RCC 7860 (cell line): ENCODE data around the gene RDX.
"Not testable (repeated sequence)": the region's sequence is repeated elsewhere in the genome, so short reads cannot be mapped to it uniquely, and the experiment has no call there.

Source experiments
- DNase-seq: peaks from one replicate; pipeline ENCODE4 v3.0.0-alpha.2; 2015; ENCODE audit warnings: low spot score
- FAIRE-seq: peaks from 2 replicates; lab custom pipeline; 2012; peaks lifted over from hg19 to GRCh38; lab: Jason Lieb, UNC

RDX gene

GRCh38 chr11:110208678-110209312 is 87.6 kb downstream of the RDX start:
- not testable (repeated sequence) for DNase-seq, FAIRE-seq

- DNase-seq (no peak), FAIRE-seq (no peak)
Observed at GRCh38 chr11:110207123-110207522, 89.3 kb downstream of the RDX start.

- DNase-seq (no peak), FAIRE-seq (no peak)
Observed at GRCh38 chr11:110200836-110201235, 95.6 kb downstream of the RDX start.

- peak; percentile 94 for DNase-seq
- peak; percentile 96 for FAIRE-seq
Observed at GRCh38 chr11:110200241-110200640, 96.2 kb downstream of the RDX start.

- no peak for DNase-seq
- FAIRE-seq, result no peak
Observed at GRCh38 chr11:110199184-110199981, 97.0 kb downstream of the RDX start.

- no peak for DNase-seq
- FAIRE-seq, result no peak
Observed at GRCh38 chr11:110198031-110198729, 98.2 kb downstream of the RDX start.

- FAIRE-seq, result no peak
Observed at GRCh38 chr11:110196884-110197420, 99.5 kb downstream of the RDX start.

GRCh38 chr11:110196241-110196754 is 100.1 kb downstream of the RDX start:
- peak; percentile 91 for DNase-seq
- peak; percentile 97 for FAIRE-seq

More at GRCh38 chr11:110196884-110197420, 99.5 kb downstream of the RDX start:
- no peak for DNase-seq

GRCh38 chr11:110194211-110194766 is 102.1 kb downstream of the RDX start:
- peak; percentile 94 for FAIRE-seq
- DNase-seq, result peak; percentile 88

- peak; percentile 75 for FAIRE-seq
- peak; percentile 23 for DNase-seq
Observed at GRCh38 chr11:110192604-110193282, 103.7 kb downstream of the RDX start.

- FAIRE-seq (no peak), DNase-seq (no peak)
Observed at GRCh38 chr11:110190885-110191284, 105.5 kb downstream of the RDX start.

GRCh38 chr11:110187731-110188130 is 108.7 kb downstream of the RDX start:
- DNase-seq, result no peak
- no peak for FAIRE-seq

GRCh38 chr11:110186867-110187266 is 109.5 kb downstream of the RDX start:
- no peak for DNase-seq
- no peak for FAIRE-seq

GRCh38 chr11:110186456-110186855 is 110.0 kb downstream of the RDX start:
- DNase-seq (no peak), FAIRE-seq (no peak)

GRCh38 chr11:110185599-110185998 is 110.8 kb downstream of the RDX start:
- no peak for DNase-seq
- FAIRE-seq, result no peak

- DNase-seq (no peak), FAIRE-seq (no peak)
Observed at GRCh38 chr11:110185121-110185591, 111.3 kb downstream of the RDX start.

- no peak for FAIRE-seq
Observed at GRCh38 chr11:110184456-110184855, 112.0 kb downstream of the RDX start.

GRCh38 chr11:110182886-110183285 is 113.5 kb downstream of the RDX start:
- DNase-seq (peak; percentile 73), FAIRE-seq (peak; percentile 83)

More at GRCh38 chr11:110184456-110184855, 112.0 kb downstream of the RDX start:
- no peak for DNase-seq

- FAIRE-seq (no peak), DNase-seq (no peak)
Observed at GRCh38 chr11:110179064-110179463, 117.3 kb downstream of the RDX start.

- FAIRE-seq (no peak), DNase-seq (no peak)
Observed at GRCh38 chr11:110177086-110177456, 119.3 kb downstream of the RDX start.
